ENCODE data around the gene TRIM33.

GRCh38 chr1:114456586-114456985 is 54.4 kb downstream of the TRIM33 start:
- TF ChIP-seq CTCF (IDR thresholded peaks at IDR 0.05): no peak
- TF ChIP-seq POLR2A (IDR thresholded peaks at IDR 0.05): no peak

All from adrenal gland (tissue), 5 donors.